AG20443 (cell line): Measurements from ENCODE around the gene CCDC190.
A peak's percentile ranks its signal among the peaks of the same experiment; 100 is the strongest.
"Not testable (repeated sequence)": the region's sequence is repeated elsewhere in the genome, so short reads cannot be mapped to it uniquely, and the experiment has no call there.

Source experiments
- DNase-seq: peaks from one replicate; pipeline ENCODE4 v3.0.0; 2012; ENCODE audit warnings: low spot score, mixed read lengths

The CCDC190 gene

GRCh38 chr1:162832470-162832869 lies 28.5 kb downstream of the CCDC190 start:
- no peak for DNase-seq

GRCh38 chr1:162829268-162829667 lies 31.7 kb downstream of the CCDC190 start:
- DNase-seq: no peak

- DNase-seq: no peak
Measured at GRCh38 chr1:162823771-162824525, 37.0 kb downstream of the CCDC190 start.

- no peak for DNase-seq
Measured at GRCh38 chr1:162823231-162823630, 37.7 kb downstream of the CCDC190 start.

DNA sequence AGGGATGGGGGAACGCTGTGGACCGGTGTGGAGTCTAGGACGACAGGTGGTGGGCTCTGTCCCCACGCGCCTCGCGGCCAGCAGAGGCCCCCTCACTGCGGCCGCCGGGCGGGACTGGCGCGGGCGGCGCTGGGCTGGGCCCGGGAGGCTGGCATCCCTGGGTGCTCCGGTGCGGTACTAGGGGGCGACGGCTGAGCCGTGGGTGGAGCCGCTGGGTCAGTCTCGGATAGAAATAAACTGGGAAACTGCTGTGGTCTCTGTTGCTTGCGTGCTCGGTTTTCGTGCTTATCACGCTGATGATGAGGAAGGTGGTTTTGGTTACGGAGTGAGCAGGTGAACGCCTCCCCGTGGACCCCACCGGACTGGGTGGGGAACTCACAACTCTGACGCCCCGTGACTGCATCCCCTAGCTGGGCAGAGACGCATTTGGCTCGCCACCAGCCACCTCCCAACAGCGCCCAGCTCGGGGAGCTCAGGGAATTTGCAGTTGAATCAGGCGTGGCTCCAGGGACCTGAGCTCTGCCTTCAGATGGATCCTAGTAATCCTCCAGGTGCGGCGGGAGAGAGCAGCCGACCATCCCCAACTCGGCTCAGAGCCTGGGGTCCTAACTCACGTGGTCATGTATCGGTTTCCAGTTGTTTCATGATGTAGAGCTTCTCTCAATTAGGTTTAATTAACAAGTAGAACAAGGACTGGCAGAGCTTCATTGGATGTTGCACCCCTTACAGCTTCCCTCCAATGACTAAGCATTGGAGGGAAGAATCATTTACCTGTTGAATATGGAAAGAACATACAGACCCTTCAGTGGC lies 38.4 kb downstream of the CCDC190 start:
- peak; percentile 52 for DNase-seq

- not testable (repeated sequence) for DNase-seq
Measured at GRCh38 chr1:162818666-162819065, 42.3 kb downstream of the CCDC190 start.

GRCh38 chr1:162818136-162818535 lies 42.8 kb downstream of the CCDC190 start:
- DNase-seq: not testable (repeated sequence)

DNA sequence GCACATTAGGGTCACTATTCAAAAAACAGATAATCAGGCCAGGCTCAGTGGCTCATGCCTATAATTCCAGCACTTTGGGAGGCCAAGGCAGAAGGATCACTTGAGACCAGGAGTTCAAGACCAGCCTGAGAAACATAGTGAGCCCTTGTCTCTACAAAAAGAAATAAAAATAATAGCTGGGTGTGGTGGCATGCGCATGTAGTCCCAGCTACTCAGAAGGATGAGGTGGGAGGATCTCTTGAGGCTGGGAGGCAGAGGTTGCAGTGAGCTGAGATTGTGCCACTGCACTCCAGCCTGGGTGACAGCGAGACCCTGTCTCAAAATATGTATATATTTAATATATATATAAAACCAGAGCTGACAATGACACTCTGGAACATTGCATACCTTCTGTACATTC lies 48.6 kb downstream of the CCDC190 start:
- DNase-seq: not testable (repeated sequence)

GRCh38 chr1:162807503-162807902 lies 53.5 kb downstream of the CCDC190 start:
- not testable (repeated sequence) for DNase-seq
